KMS-11 (cell line): ENCODE results near the gene RAB5B.
A peak's percentile ranks its signal among the peaks of the same experiment; 100 is the strongest.

ENCODE experiments used
- H2AFZ ChIP-seq: fragments of 200-600 bp; sonication (generic); 2 replicates; pipeline ENCODE4 v1.6.1; 2016; ENCODE audit warnings: antibody characterized with exemption, mixed run types, low read depth
- H3K27ac ChIP-seq: fragments of 200-600 bp; sonication (generic); 2 replicates; pipeline ENCODE4 v1.6.1; 2016; ENCODE audit warnings: mild to moderate bottlenecking, mixed run types
- H3K27me3 ChIP-seq: fragments of 200-600 bp; sonication (generic); 2 replicates; pipeline ENCODE4 v1.6.1; 2017; ENCODE audit warnings: mild to moderate bottlenecking, low read depth, mixed run types, moderate library complexity; ENCODE audit not compliant: insufficient read depth
- H3K36me3 ChIP-seq: fragments of 200-600 bp; sonication (generic); 2 replicates; pipeline ENCODE4 v1.6.1; 2017; ENCODE audit warnings: mild to moderate bottlenecking, mixed run types; ENCODE audit not compliant: insufficient read depth
- H3K4me1 ChIP-seq: fragments of 200-600 bp; sonication (generic); 2 replicates; pipeline ENCODE4 v1.6.1; 2016; ENCODE audit warnings: mild to moderate bottlenecking, low read depth, mixed run types; ENCODE audit not compliant: poor library complexity, severe bottlenecking
- H3K4me2 ChIP-seq: fragments of 200-600 bp; sonication (generic); 2 replicates; pipeline ENCODE4 v1.7.0; 2016; ENCODE audit warnings: mild to moderate bottlenecking, mixed run types
- H3K4me3 ChIP-seq: fragments of 200-600 bp; sonication (generic); IDR thresholded peaks from 2 replicates; pipeline ENCODE4 v1.6.1; 2017; ENCODE audit warnings: low read depth, low read length, mixed read lengths; ENCODE audit not compliant: insufficient read depth
- H3K79me2 ChIP-seq: fragments of 200-600 bp; sonication (generic); 2 replicates; pipeline ENCODE4 v1.6.1; 2016; ENCODE audit warnings: low read depth, mixed run types; ENCODE audit not compliant: insufficient read depth
- H3K9ac ChIP-seq: fragments of 200-600 bp; sonication (generic); 2 replicates; pipeline ENCODE4 v1.6.1; 2016; ENCODE audit warnings: mild to moderate bottlenecking, mixed run types
- H4K20me1 ChIP-seq: fragments of 200-600 bp; sonication (generic); 2 replicates; pipeline ENCODE4 v1.6.1; 2016; ENCODE audit warnings: mild to moderate bottlenecking, mixed run types; ENCODE audit not compliant: insufficient read depth
- CTCF ChIP-seq: fragments of 200-600 bp; sonication (generic); conservative IDR thresholded peaks from 2 replicates; pipeline ENCODE4 v1.6.1; 2017; ENCODE audit warnings: low read depth, mild to moderate bottlenecking, antibody characterized with exemption, low read length, moderate library complexity, mixed read lengths

Gene RAB5B

GRCh38 chr12:55940065-55940732 lies 33.7 kb upstream of the RAB5B start:
- no peaks in the 10 kb centered on the region for H3K79me2 ChIP-seq
- H3K4me3 ChIP-seq = no peak overlapping the region
- H3K9ac ChIP-seq = no peak overlapping the region
- H3K4me1 ChIP-seq = peaks cover 13% of the 10 kb centered on the region
- no peaks in the 10 kb centered on the region for H3K36me3 ChIP-seq
- H3K27ac ChIP-seq = no peak overlapping the region
- peak overlapping the region; percentile 69 for H2AFZ ChIP-seq
- H4K20me1 ChIP-seq = no peaks in the 10 kb centered on the region
- no peaks in the 10 kb centered on the region for H3K27me3 ChIP-seq
- peak; percentile 99 for TF ChIP-seq CTCF
- H3K4me2 ChIP-seq = peak overlapping the region; percentile 48

GRCh38 chr12:55942055-55942454 lies 31.8 kb upstream of the RAB5B start:
- Histone ChIP-seq H3K4me1 (peaks cover 20% of the 10 kb centered on the region), H3K79me2 (no peaks in the 10 kb centered on the region), H3K36me3 (no peaks in the 10 kb centered on the region), H2AFZ (no peak overlapping the region), H3K27me3 (no peaks in the 10 kb centered on the region), H3K9ac (no peak overlapping the region), H3K4me2 (no peak overlapping the region), H4K20me1 (no peaks in the 10 kb centered on the region), H3K4me3 (no peak overlapping the region), H3K27ac (no peak overlapping the region)
- TF ChIP-seq CTCF = no peak

GRCh38 chr12:55942577-55943136 lies 31.2 kb upstream of the RAB5B start:
- no peak overlapping the region for H2AFZ ChIP-seq
- no peak for TF ChIP-seq CTCF
- H3K36me3 ChIP-seq = no peaks in the 10 kb centered on the region
- no peaks in the 10 kb centered on the region for H3K27me3 ChIP-seq
- H3K9ac ChIP-seq = no peak overlapping the region
- H3K4me1 ChIP-seq = peaks cover 20% of the 10 kb centered on the region
- no peak overlapping the region for H3K4me2 ChIP-seq
- no peaks in the 10 kb centered on the region for H4K20me1 ChIP-seq
- no peaks in the 10 kb centered on the region for H3K79me2 ChIP-seq
- H3K27ac ChIP-seq = no peak overlapping the region
- no peak overlapping the region for H3K4me3 ChIP-seq

- Histone ChIP-seq H3K36me3 (no peaks in the 10 kb centered on the region), H3K27ac (no peak overlapping the region), H2AFZ (no peak overlapping the region), H4K20me1 (no peaks in the 10 kb centered on the region), H3K4me2 (no peak overlapping the region; the same call in 1 of the 2 replicates), H3K79me2 (no peaks in the 10 kb centered on the region), H3K4me3 (no peak overlapping the region), H3K27me3 (no peaks in the 10 kb centered on the region), H3K4me1 (peaks cover 11% of the 10 kb centered on the region), H3K9ac (no peak overlapping the region)
- no peak for TF ChIP-seq CTCF
Observed at GRCh38 chr12:55946553-55946952, 27.3 kb upstream of the RAB5B start.
